Activated CD8-positive, alpha-beta memory T cell treated with anti-CD3 and anti-CD28 coated beads for 4 hours (primary cell): Measurements from ENCODE around the gene RXFP1.

Source experiments
- DNase-seq, 2 donors: peaks; one replicate each; pipeline ENCODE4 v3.0.0-alpha.2; 2020; ENCODE audit warnings: low read depth in 2 of 2

RXFP1 gene

GRCh38 chr4:158521484-158522088 lies at the start of gene RXFP1:
Gene RXFP1, plus strand, starts transcription at chr4:158521882. Its CDS starts 95 bp downstream, at chr4:158521977.
- no peak for DNase-seq

GRCh38 chr4:158481811-158482210 lies 39.9 kb upstream of the RXFP1 start:
- DNase-seq = no peak

GRCh38 chr4:158484173-158484885 lies 37.4 kb upstream of the RXFP1 start:
- no peak for DNase-seq

GRCh38 chr4:158490629-158491028 lies 31.1 kb upstream of the RXFP1 start:
- DNase-seq = no peak

- no peak for DNase-seq
Observed at GRCh38 chr4:158492391-158492790, 29.3 kb upstream of the RXFP1 start.

GRCh38 chr4:158496030-158496741 lies 25.5 kb upstream of the RXFP1 start:
- DNase-seq = no peak

GRCh38 chr4:158500054-158500453 lies 21.6 kb upstream of the RXFP1 start:
- no peak for DNase-seq

- DNase-seq = no peak
Observed at GRCh38 chr4:158513256-158513655, 8.4 kb upstream of the RXFP1 start.

- DNase-seq = no peak
Observed at GRCh38 chr4:158519226-158519625, 2.5 kb upstream of the RXFP1 start.

GRCh38 chr4:158523990-158524535 lies 2.4 kb downstream of the RXFP1 start:
- DNase-seq = no peak

- DNase-seq = no peak
Observed at GRCh38 chr4:158527516-158527915, 5.8 kb downstream of the RXFP1 start.

GRCh38 chr4:158529505-158529904 lies 7.8 kb downstream of the RXFP1 start:
- DNase-seq = no peak

- no peak for DNase-seq
Observed at GRCh38 chr4:158530381-158530780, 8.7 kb downstream of the RXFP1 start.

- no peak for DNase-seq
Observed at GRCh38 chr4:158530898-158531297, 9.2 kb downstream of the RXFP1 start.

- DNase-seq = no peak
Observed at GRCh38 chr4:158532556-158533231, 11.0 kb downstream of the RXFP1 start.

- DNase-seq = no peak
Observed at GRCh38 chr4:158534727-158535126, 13.0 kb downstream of the RXFP1 start.

- no peak for DNase-seq
Observed at GRCh38 chr4:158535130-158535614, 13.5 kb downstream of the RXFP1 start.

GRCh38 chr4:158536833-158537232 lies 15.2 kb downstream of the RXFP1 start:
- no peak for DNase-seq

- no peak for DNase-seq
Observed at GRCh38 chr4:158538176-158538575, 16.5 kb downstream of the RXFP1 start.

- no peak for DNase-seq
Observed at GRCh38 chr4:158538911-158539310, 17.2 kb downstream of the RXFP1 start.

- DNase-seq = no peak
Observed at GRCh38 chr4:158540125-158540907, 18.6 kb downstream of the RXFP1 start.
